ENCODE data around the gene FAAP100. TPM values are rescaled to one million over a fixed set of nuclear protein-coding genes. Genes with fewer than 3 reads are reported as not detected.

Gene FAAP100
- total RNA-seq, 2 experiments from 2014 or later, result 33.5 to 39.7 TPM

DNA sequence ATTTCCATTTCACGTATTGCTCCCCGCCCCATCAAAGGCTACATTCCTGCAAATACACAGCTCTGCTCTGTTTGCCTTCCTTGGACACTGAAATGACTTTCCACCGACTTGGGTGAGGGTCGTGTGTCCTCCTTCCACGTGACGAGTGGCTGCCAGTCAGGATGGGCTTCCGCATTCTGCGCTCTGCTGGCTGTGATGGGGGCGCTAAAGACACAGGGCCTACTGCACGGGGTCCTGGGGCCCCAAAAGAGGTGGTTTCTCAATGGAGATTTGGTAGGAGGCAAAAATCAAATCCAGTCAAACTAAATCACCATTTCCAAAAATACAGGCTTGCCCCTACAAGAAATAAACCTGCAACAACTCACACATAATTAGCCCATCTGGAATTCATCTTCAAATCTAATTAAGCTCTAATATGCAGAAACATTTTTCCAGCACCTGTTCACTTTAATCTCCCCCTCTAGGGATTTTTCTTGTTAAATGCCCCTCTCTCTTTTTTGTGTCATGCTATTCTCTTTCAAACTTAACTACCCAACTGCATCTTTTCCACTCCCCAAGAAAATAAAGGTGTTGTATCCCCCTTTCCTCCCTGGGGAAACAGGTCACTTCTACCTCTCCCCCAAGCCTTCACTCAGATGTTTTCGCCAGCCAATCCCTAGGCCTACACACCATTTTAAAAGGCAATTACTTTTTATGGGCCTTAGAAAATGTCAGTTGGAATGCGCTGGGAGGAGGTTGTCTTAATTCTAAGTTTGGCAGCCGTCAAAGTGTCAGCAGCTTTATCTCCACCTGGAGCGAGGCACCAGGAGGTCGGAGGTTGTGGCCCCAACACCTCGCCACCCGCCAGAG lies 21.9 kb upstream of the FAAP100 start:
- Mint-ChIP-seq H3K36me3 (peaks cover 21% of the 10 kb centered on the region), H3K4me1 (ENCODE audit: low read depth) (peaks cover 3% of the 10 kb centered on the region), H3K4me3 (no peak overlapping the region), H3K9me3 (no peaks in the 10 kb centered on the region), H3K27ac (no peak overlapping the region), H3K27me3 (no peaks in the 10 kb centered on the region)
- intact Hi-C loops (cut with micrococcal nuclease), result no loop called here
- CTCF ChIA-PET, result interaction anchor here (2.8 kb wide), 1 partner anchor 27 kb away, joined by 9 read pairs; no protein-coding TSS in a partner anchor
- POLR2A ChIA-PET, result no interaction called here
- DNase-seq, result no peak

DNA sequence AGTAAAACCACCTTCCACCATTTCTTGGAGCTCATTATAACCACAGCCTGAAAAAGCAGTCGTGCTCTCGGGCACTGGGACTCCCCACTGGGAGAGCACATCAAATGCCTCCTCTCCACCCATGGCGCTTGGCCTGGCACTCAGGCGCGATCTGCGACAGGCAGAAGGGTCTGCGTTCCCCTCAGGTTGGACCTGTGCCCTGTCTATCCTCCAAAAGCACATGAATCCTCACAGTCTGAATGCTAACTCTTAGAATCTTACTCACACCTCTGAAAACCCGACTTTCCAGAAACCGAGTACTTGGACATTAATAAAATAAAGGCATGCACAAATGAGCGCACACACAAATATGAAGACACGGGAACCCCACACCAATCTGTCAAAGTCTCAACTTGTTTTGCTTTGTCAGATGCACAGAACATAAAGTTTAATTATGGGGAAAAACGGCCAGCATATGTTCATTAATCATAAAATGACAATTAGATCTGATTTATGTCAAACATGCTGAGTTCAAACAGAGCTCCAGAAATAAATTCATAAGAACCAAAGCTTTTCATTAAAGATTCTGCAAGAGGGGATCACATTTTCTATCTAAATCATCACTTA lies 20.5 kb upstream of the FAAP100 start:
- intact Hi-C loops (cut with micrococcal nuclease), result no loop called here

DNA sequence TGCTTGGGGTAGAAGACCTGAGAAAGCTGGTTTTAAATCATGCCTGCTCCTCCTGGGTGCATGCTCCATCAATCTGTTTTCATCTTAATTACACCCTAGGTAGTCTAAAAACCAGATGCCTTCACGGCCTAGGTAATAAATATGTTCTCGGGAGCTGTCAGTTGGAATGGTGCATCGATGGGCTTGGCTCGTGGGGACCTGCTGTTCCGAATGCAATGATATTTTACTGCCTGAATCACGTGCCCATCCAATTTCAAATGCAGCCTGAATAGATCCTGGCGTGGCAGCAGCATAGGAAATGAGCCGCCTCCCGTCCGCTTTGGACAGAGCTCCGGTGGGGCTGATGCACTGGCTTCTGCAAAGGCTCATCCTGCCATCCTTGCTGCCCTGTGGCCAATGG lies 18.8 kb upstream of the FAAP100 start:
- intact Hi-C loops (cut with micrococcal nuclease), result no loop called here
- Mint-ChIP-seq H3K36me3 (peaks cover 33% of the 10 kb centered on the region), H3K4me3 (no peak overlapping the region), H3K27ac (no peak overlapping the region), H3K9me3 (no peaks in the 10 kb centered on the region), H3K4me1 (ENCODE audit: low read depth) (no peaks in the 10 kb centered on the region), H3K27me3 (no peaks in the 10 kb centered on the region)
- POLR2A ChIA-PET, result no interaction called here
- CTCF ChIA-PET, result no interaction called here
- DNase-seq, result no peak

More for the DNA sequence above, 20.5 kb upstream of the FAAP100 start:
- Mint-ChIP-seq H3K4me1 (ENCODE audit: low read depth) (no peaks in the 10 kb centered on the region), H3K27ac (no peak overlapping the region), H3K36me3 (peaks cover 22% of the 10 kb centered on the region), H3K27me3 (no peaks in the 10 kb centered on the region), H3K4me3 (no peak overlapping the region), H3K9me3 (no peaks in the 10 kb centered on the region)
- ChIA-PET CTCF (interaction anchor here (2.8 kb wide), 1 partner anchor 29 kb away, joined by 9 read pairs; no protein-coding TSS in a partner anchor), POLR2A (no interaction called here)
- DNase-seq, result no peak

DNA sequence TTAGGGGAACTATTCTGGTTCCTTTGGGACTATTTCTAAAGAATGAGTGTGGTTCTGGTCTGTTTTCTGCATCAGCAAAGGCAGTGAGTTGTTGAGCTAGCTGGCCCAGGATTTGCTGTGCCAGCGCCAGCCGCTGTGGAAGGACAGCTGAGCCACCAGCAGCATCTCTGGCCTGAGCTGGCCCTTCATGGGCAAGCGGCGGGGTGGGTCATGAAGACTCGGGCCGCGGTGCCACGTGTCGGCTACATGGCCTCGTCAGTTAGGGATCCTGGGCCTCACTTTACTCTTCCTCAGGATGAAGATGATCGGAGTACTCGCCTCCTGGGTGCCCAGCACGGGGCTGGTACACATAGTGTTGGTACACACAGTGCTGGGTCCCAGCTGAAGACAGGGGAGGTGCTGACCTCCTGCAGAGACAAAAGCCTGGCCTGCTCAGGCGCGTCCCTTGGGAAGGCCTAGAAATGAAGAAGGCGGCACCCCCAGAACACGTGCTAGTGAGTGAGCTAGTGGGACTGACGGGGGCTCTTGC lies 17.9 kb upstream of the FAAP100 start:
- intact Hi-C loops (cut with micrococcal nuclease), result no loop called here
- Mint-ChIP-seq H3K4me3 (no peak overlapping the region), H3K4me1 (ENCODE audit: low read depth) (no peaks in the 10 kb centered on the region), H3K9me3 (no peaks in the 10 kb centered on the region), H3K36me3 (peaks cover 38% of the 10 kb centered on the region), H3K27me3 (no peaks in the 10 kb centered on the region), H3K27ac (no peak overlapping the region)
- no peak for DNase-seq
- POLR2A ChIA-PET, result no interaction called here
- CTCF ChIA-PET, result interaction anchor here (0.9 kb wide), 1 partner anchor 32 kb away, joined by 3 read pairs; no protein-coding TSS in a partner anchor

DNA sequence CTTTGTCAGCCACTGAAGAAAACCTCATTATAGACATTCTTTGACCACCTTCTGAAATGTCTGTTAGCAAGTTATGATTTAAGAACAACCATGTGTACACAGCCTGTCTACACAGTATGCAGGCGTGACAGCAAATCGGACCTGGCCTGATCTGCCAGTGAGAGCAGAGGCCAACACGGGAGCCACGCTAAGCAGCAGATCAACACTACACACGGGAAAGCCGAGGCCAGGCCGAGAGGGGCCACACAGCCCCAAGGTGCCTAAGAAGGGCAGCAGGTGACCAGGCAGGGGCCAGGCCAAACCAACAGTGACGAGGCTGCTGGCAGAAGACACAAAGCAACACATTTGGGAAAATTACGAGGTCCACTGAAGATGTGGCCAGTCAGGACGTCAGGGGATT lies 16.3 kb upstream of the FAAP100 start:
- no peaks in the 10 kb centered on the region for H3K9me3 Mint-ChIP-seq
- no peaks in the 10 kb centered on the region for H3K27me3 Mint-ChIP-seq
- DNase-seq, result no peak
- CTCF ChIA-PET, result interaction anchor here (1.5 kb wide), 1 partner anchor 33 kb away, joined by 9 read pairs; no protein-coding TSS in a partner anchor
- peaks cover 34% of the 10 kb centered on the region for H3K36me3 Mint-ChIP-seq
- POLR2A ChIA-PET, result no interaction called here
- no peaks in the 10 kb centered on the region for H3K4me1 Mint-ChIP-seq (ENCODE audit: low read depth)
- H3K27ac Mint-ChIP-seq, result no peak overlapping the region
- intact Hi-C loops (cut with micrococcal nuclease), result no loop called here
- no peak overlapping the region for H3K4me3 Mint-ChIP-seq

DNA sequence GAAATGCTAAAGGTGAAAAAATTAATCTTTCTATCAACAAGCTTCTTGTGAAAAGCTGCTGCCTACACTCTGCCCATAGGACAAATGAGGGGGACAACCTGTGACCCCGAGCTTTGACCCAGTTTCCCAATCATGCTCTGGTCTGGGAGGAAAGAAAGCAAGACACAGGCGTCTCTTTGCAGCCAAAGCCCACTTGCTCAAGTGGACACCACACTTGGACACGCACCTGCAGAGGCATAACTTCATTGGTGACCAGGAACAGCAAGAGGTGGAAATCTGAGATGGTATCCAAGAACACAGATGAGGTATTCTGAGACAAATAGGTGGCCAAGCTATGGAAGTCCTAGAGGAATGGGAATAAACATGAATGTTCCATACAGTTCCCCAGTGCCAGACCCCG lies 15.0 kb upstream of the FAAP100 start:
- Mint-ChIP-seq H3K27me3 (no peaks in the 10 kb centered on the region), H3K36me3 (peaks cover 30% of the 10 kb centered on the region), H3K4me3 (no peak overlapping the region), H3K27ac (no peak overlapping the region), H3K4me1 (ENCODE audit: low read depth) (no peaks in the 10 kb centered on the region), H3K9me3 (no peaks in the 10 kb centered on the region)
- no peak for DNase-seq
- CTCF ChIA-PET, result no interaction called here
- POLR2A ChIA-PET, result interaction anchor here (0.6 kb wide), 1 partner anchor 45 kb away, joined by 3 read pairs; no protein-coding TSS in a partner anchor
- intact Hi-C loops (cut with micrococcal nuclease), result no loop called here

DNA sequence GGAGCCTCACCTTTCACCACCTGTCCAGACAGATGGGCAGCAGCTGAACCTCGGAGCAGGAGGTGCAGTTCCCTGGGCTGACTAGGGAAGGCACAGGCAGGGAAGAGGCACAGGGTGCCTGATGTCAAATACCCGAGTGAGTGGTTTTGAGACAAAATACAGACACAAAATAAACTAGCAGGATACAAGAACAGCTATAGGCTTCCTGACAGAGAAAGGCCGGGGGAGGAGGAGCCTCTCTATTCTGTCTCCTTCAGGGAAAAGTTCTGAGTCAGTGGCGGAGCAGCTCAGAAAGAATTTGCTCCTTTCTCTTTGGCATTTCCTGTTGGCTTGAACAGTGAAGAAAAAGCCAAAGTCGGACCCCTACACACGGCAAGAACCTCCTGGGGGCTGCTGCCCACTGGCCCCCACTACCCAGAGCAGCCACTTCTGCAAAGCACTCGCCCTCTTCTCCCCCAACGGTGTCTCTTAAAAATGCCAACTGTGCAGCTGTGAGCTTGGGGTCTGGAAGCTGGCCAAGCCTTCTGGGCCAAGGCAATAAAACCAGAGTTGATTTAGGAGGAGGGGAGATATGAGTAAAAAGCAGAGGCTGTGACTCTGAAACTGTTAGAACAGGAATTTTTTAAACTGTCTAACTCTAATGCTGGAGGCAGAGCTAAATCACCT lies 14.4 kb upstream of the FAAP100 start:
- CTCF ChIA-PET, result no interaction called here
- POLR2A ChIA-PET, result no interaction called here

DNA sequence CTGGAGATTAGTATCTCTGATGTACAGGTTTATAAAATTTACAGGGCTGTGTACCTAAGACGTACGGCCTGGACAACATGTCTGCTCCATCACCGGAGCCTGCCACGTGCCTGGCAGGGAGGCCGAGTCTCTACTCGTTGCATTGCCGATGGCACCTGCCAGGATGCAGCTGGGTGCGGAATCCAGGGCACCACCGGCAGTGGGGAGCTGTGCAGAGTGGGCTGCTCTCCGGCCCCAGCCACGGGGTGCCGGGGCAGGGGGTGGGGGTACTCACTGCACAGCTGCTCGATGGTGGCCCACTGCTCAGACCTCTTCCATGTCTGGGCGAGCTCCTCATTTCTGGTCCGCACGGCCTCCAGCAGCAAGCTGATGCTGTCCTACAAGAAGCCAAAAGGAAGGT lies 13.1 kb upstream of the FAAP100 start:
- DNase-seq, result no peak
- Mint-ChIP-seq H3K36me3 (peaks cover 38% of the 10 kb centered on the region), H3K9me3 (no peaks in the 10 kb centered on the region), H3K27ac (no peak overlapping the region), H3K4me1 (ENCODE audit: low read depth) (peaks cover 8% of the 10 kb centered on the region), H3K27me3 (no peaks in the 10 kb centered on the region), H3K4me3 (no peak overlapping the region)
- ChIA-PET CTCF (interaction anchor here (1.2 kb wide), 1 partner anchor 36 kb away, joined by 3 read pairs; no protein-coding TSS in a partner anchor), POLR2A (no interaction called here)
- intact Hi-C loops (cut with micrococcal nuclease), result no loop called here

More for the DNA sequence above, 14.4 kb upstream of the FAAP100 start:
- H3K27ac Mint-ChIP-seq, result no peak overlapping the region
- DNase-seq, result no peak
- H3K4me1 Mint-ChIP-seq (ENCODE audit: low read depth), result no peaks in the 10 kb centered on the region
- H3K36me3 Mint-ChIP-seq, result peaks cover 30% of the 10 kb centered on the region
- no peaks in the 10 kb centered on the region for H3K9me3 Mint-ChIP-seq
- intact Hi-C loops (cut with micrococcal nuclease), result no loop called here
- no peaks in the 10 kb centered on the region for H3K27me3 Mint-ChIP-seq
- no peak overlapping the region for H3K4me3 Mint-ChIP-seq

DNA sequence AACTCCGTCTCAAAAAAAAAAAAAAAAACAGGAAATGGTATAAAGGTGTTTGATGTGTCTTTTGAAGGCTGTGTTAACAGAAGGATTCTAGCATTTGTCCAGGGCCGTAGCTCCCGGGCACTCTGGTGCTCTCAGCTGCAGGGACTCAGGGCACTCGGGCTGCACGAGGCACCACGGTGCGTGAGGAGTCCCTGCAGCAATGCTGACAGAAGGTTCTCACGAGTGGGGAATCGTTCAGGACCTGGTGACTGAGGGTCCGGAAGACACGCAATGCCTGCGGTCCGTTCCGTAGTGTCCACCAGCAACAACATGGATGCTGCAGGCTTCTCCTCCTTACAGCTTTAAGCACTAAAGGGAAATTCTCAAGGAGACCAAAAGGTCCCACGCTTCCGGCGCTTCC lies 12.6 kb upstream of the FAAP100 start:
- no peaks in the 10 kb centered on the region for H3K9me3 Mint-ChIP-seq
- H3K27ac Mint-ChIP-seq, result no peak overlapping the region
- intact Hi-C loops (cut with micrococcal nuclease), result no loop called here
- ChIA-PET POLR2A (no interaction called here), CTCF (no interaction called here)
- H3K4me1 Mint-ChIP-seq (ENCODE audit: low read depth), result peaks cover 8% of the 10 kb centered on the region
- no peak overlapping the region for H3K4me3 Mint-ChIP-seq
- H3K36me3 Mint-ChIP-seq, result peaks cover 34% of the 10 kb centered on the region
- DNase-seq, result no peak
- no peaks in the 10 kb centered on the region for H3K27me3 Mint-ChIP-seq

DNA sequence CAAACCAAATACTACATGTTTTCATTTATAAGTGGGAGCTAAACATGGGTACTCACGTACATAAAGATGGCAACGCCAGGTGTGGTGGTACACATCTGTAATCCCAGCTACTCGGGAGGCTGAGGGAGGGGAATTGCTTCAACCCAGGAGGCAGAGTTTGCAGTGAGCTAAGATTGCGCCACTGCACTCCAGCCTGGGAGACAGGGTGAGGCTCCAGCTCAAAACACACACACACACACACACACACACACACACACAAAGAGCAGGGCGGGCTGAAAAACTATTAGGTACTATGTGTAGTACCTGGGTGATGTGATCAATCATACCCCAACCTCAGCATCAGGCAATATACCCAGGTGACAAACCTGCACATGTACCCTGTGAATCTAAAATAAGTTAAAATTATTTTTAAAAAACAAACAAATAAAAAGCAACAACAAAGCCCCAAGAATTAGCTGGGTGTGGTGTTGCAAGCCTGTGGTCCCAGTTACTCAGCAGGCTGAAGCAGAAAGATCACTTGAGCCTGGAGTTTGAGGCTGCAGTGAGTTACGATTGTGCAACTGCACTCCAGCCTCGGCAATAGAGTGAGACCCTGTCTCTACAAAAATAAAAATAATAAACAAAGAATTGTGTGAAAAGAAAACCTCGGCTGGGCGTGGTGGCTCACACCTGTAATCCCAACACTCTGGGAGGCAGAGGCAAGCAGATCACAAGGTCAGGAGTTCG lies 11.9 kb upstream of the FAAP100 start:
- DNase-seq, result no peak
- peaks cover 34% of the 10 kb centered on the region for H3K36me3 Mint-ChIP-seq
- ChIA-PET POLR2A (no interaction called here), CTCF (no interaction called here)
- no peak overlapping the region for H3K27ac Mint-ChIP-seq
- H3K4me1 Mint-ChIP-seq (ENCODE audit: low read depth), result peaks cover 8% of the 10 kb centered on the region
- no peaks in the 10 kb centered on the region for H3K27me3 Mint-ChIP-seq
- no peaks in the 10 kb centered on the region for H3K9me3 Mint-ChIP-seq
- no peak overlapping the region for H3K4me3 Mint-ChIP-seq
- intact Hi-C loops (cut with micrococcal nuclease), result no loop called here

DNA sequence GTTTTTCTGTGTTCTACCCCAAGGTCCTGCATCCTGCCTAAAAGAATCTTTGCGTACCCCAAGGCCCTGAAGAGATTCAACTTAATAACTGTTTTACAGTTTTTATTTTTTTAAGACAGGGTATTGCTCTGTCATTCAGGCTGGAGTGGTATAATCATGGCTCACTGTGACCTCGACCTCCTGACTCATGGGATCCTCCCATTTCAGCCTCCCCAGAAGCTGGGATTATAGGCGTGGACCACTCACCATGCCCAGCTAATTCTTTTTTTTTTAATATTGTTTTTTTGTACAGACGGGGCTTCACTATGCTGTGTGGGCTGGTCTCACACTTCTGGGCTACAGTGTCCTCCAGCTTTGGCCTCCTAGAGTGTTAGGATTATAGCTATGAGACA lies 9.3 kb upstream of the FAAP100 start:
- ChIA-PET CTCF (interaction anchor here (0.6 kb wide), 1 partner anchor 9 kb away, joined by 3 read pairs; no protein-coding TSS in a partner anchor), POLR2A (no interaction called here)
- Mint-ChIP-seq H3K27me3 (no peaks in the 10 kb centered on the region), H3K27ac (no peak overlapping the region), H3K36me3 (peaks cover 31% of the 10 kb centered on the region), H3K4me1 (ENCODE audit: low read depth) (peaks cover 8% of the 10 kb centered on the region), H3K9me3 (no peaks in the 10 kb centered on the region), H3K4me3 (no peak overlapping the region)
- intact Hi-C loops (cut with micrococcal nuclease), result no loop called here
- DNase-seq, result no peak

Data from activated CD4-positive, alpha-beta memory T cell treated with anti-CD3 and anti-CD28 coated beads for 36 hours (primary cell).